Activated CD8-positive, alpha-beta T cell treated with anti-CD3 and anti-CD28 coated beads, Interleukin-2, amount 10 ng/mL, durations not matched to agents 7 days and 5 days (primary cell): ENCODE data around the gene ACBD6. TPM values are rescaled to one million over a fixed set of nuclear protein-coding genes. Genes with fewer than 3 reads are reported as not detected.

Experiments used
- ATAC-seq: fragments of 150-1000 bp; cut with Tn5 transposase; one replicate; pipeline ENCODE4 v1.10.0; 2021; ENCODE audit warnings: moderate library complexity
- CTCF ChIA-PET: fragments of 350-600 bp; sonication (Branson Sonifier 250); formaldehyde crosslinking; loops from one replicate; lab custom pipeline; 2021; ENCODE audit warnings: antibody characterized with exemption; lab: Charles Lee
- POLR2A ChIA-PET: fragments of 350-600 bp; sonication (Branson Sonifier 250); formaldehyde crosslinking; loops from one replicate; lab custom pipeline; 2021; ENCODE audit warnings: antibody characterized with exemption; lab: Charles Lee
- DNase-seq: peaks from one replicate; pipeline ENCODE4 v3.0.0-alpha.2; 2020
- H3K27ac Mint-ChIP-seq: one replicate; pipeline ENCODE4 v1.8.0; 2021; ENCODE audit warnings: mild to moderate bottlenecking, mixed read lengths
- H3K27me3 Mint-ChIP-seq: one replicate; pipeline ENCODE4 v1.8.0; 2021; ENCODE audit warnings: low read depth, mixed read lengths
- H3K36me3 Mint-ChIP-seq: one replicate; pipeline ENCODE4 v1.8.0; 2021; ENCODE audit warnings: low read depth, mixed read lengths
- H3K4me1 Mint-ChIP-seq: one replicate; pipeline ENCODE4 v1.8.0; 2021; ENCODE audit warnings: low read depth, mixed read lengths
- H3K4me3 Mint-ChIP-seq: one replicate; pipeline ENCODE4 v1.8.0; 2021; ENCODE audit warnings: mild to moderate bottlenecking, mixed read lengths
- H3K9me3 Mint-ChIP-seq: one replicate; pipeline ENCODE4 v1.8.0; 2022; ENCODE audit warnings: mixed read lengths; ENCODE audit not compliant: insufficient read depth
- total RNA-seq, 2 experiments: library from RNA; stranded (reverse); gene quantifications; one replicate each; pipeline ENCODE4 v1.2.3, GENCODE V29; 2021

Gene ACBD6
- total RNA-seq, 2 experiments from 2014 or later, result 35.7 to 37.7 TPM

GRCh38 chr1:180505732-180506335 lies 3.5 kb upstream of the ACBD6 start:
- DNase-seq (no peak), ATAC-seq (no peak)
- H3K27ac Mint-ChIP-seq, result no peak overlapping the region
- peaks cover 7% of the 10 kb centered on the region for H3K36me3 Mint-ChIP-seq
- H3K4me3 Mint-ChIP-seq, result no peak overlapping the region
- H3K9me3 Mint-ChIP-seq, result no peaks in the 10 kb centered on the region
- ChIA-PET POLR2A (no interaction called here), CTCF (interaction anchor here (1.7 to 3.9 kb wide), 2 partner anchors 10 to 253 kb away, joined by 3 to 28 read pairs; no protein-coding TSS in a partner anchor)
- peaks cover 20% of the 10 kb centered on the region for H3K4me1 Mint-ChIP-seq
- peaks cover 4% of the 10 kb centered on the region for H3K27me3 Mint-ChIP-seq

DNA sequence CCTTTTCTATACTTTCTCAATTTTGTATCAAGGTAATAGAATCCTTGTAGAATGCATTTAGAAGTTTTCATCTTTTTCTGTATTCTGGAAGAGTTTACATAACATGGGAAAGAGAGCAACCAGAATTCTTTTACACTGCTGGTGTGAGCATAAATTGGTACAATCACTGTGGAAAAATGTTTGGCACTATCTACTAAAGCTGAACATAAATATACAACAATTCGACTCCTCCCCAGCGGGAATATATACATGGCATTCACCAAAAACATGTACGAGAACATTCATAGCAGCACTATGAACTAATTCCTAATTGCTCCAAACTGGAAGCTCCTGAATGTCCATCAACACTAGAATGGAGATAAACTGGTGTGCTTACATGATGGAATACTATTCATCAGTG lies 1.8 kb upstream of the ACBD6 start:
- no peak for DNase-seq
- Mint-ChIP-seq H3K27ac (no peak overlapping the region), H3K9me3 (no peaks in the 10 kb centered on the region), H3K27me3 (no peaks in the 10 kb centered on the region), H3K4me1 (peaks cover 30% of the 10 kb centered on the region), H3K4me3 (no peak overlapping the region), H3K36me3 (peaks cover 11% of the 10 kb centered on the region)
- ATAC-seq, result no peak
- ChIA-PET CTCF (interaction anchor here (1.7 to 3.9 kb wide), 2 partner anchors 12 to 251 kb away, joined by 3 to 28 read pairs; no protein-coding TSS in a partner anchor), POLR2A (interaction anchor here (0.7 kb wide), 1 partner anchor 533 kb away, joined by 3 read pairs; no protein-coding TSS in a partner anchor)

DNA sequence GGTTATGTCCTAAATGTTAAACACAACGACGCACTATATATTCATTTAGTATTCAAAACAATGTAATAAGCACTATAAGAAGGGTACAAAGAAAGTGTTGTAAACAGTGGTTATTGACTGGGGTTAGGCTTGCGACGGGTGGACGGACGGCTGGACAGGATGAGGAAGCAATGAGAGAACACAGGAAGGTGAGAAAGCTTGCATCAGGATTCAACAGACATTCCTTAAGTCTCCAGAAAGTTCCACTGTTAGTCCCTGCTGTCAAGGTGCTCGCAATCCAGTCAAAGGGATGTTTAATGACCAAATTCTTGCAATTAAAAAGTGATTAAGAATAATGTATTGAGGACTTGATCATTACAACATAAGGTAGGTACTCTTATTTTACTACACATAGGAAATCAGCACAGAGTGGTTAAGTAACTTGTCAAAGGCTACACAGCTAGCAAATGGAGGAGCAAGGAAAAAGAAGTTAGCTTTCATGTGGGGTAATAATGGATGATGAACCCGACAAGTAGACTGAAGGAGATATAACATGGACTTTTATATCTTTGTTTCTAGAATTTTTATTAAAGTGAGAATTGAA lies 994 bp upstream of the ACBD6 start:
- ATAC-seq (no peak), DNase-seq (no peak)
- ChIA-PET CTCF (interaction anchor here (0.6 to 3.9 kb wide), 5 partner anchors 11 to 597 kb away, joined by 3 to 28 read pairs (median 4); partner anchors contain the start of gene XPR1), POLR2A (interaction anchor here (0.7 to 1.8 kb wide), 6 partner anchors 17 to 893 kb away, joined by 3 to 6 read pairs (median 4); partner anchors contain the start of gene TOR1AIP1)
- peaks cover 32% of the 10 kb centered on the region for H3K4me1 Mint-ChIP-seq
- no peaks in the 10 kb centered on the region for H3K9me3 Mint-ChIP-seq
- peaks cover 14% of the 10 kb centered on the region for H3K36me3 Mint-ChIP-seq
- peak overlapping the region; percentile 97 for H3K27ac Mint-ChIP-seq
- no peaks in the 10 kb centered on the region for H3K27me3 Mint-ChIP-seq
- H3K4me3 Mint-ChIP-seq, result peak overlapping the region; percentile 92

GRCh38 chr1:180501865-180502360 lies 464 bp downstream of the ACBD6 start:
- ChIA-PET CTCF (interaction anchor here (0.6 to 4.3 kb wide), 12 partner anchors 10 to 642 kb away, joined by 3 to 30 read pairs (median 4); no protein-coding TSS in a partner anchor), POLR2A (interaction anchor here (0.6 to 1.8 kb wide), 12 partner anchors 9 to 895 kb away, joined by 3 to 9 read pairs (median 4); partner anchors contain the start of genes QSOX1 and STX6)
- Mint-ChIP-seq H3K27me3 (no peaks in the 10 kb centered on the region), H3K4me3 (peak overlapping the region; percentile 92), H3K27ac (peak overlapping the region; percentile 97), H3K4me1 (peaks cover 32% of the 10 kb centered on the region), H3K9me3 (no peaks in the 10 kb centered on the region), H3K36me3 (peaks cover 14% of the 10 kb centered on the region)
- no peak for DNase-seq
- peak; percentile 40 for ATAC-seq

- DNase-seq (no peak), ATAC-seq (no peak)
- peak overlapping the region; percentile 55 for H3K27ac Mint-ChIP-seq
- POLR2A ChIA-PET, result no interaction called here
- H3K9me3 Mint-ChIP-seq, result no peaks in the 10 kb centered on the region
- peaks cover 32% of the 10 kb centered on the region for H3K4me1 Mint-ChIP-seq
- peak overlapping the region; percentile 92 for H3K4me3 Mint-ChIP-seq
- H3K27me3 Mint-ChIP-seq, result no peaks in the 10 kb centered on the region
- peaks cover 16% of the 10 kb centered on the region for H3K36me3 Mint-ChIP-seq
- CTCF ChIA-PET, result interaction anchor here (1.2 to 4.3 kb wide), 3 partner anchors 18 to 643 kb away, joined by 5 to 30 read pairs (median 6); no protein-coding TSS in a partner anchor
Measured at GRCh38 chr1:180500689-180501088, 1.7 kb downstream of the ACBD6 start.

DNA sequence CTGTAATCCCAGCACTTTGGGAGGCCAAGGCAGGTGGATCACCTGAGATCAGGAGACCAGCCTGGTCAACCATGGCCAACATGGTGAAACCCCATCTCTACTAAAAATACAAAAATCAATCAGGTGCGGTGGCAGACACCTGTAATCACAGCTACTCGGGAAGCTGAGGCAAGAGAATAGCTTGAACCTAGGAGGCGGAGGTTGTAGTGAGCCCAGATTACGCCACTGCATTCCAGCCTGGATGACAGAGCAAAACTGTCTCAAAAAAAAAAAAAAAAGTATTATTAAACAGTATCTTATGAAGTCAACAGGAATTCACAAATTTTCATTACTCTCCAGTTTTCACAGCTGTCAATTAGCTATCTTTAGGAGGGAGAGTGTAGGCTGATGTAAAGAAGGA lies 3.8 kb downstream of the ACBD6 start:
- ATAC-seq (no peak), DNase-seq (no peak)
- ChIA-PET POLR2A (no interaction called here), CTCF (interaction anchor here (4.3 kb wide), 1 partner anchor 16 kb away, joined by 30 read pairs; no protein-coding TSS in a partner anchor)
- H3K4me1 Mint-ChIP-seq, result peaks cover 32% of the 10 kb centered on the region
- no peak overlapping the region for H3K27ac Mint-ChIP-seq
- H3K4me3 Mint-ChIP-seq, result no peak overlapping the region
- no peaks in the 10 kb centered on the region for H3K9me3 Mint-ChIP-seq
- H3K27me3 Mint-ChIP-seq, result no peaks in the 10 kb centered on the region
- H3K36me3 Mint-ChIP-seq, result peaks cover 26% of the 10 kb centered on the region

DNA sequence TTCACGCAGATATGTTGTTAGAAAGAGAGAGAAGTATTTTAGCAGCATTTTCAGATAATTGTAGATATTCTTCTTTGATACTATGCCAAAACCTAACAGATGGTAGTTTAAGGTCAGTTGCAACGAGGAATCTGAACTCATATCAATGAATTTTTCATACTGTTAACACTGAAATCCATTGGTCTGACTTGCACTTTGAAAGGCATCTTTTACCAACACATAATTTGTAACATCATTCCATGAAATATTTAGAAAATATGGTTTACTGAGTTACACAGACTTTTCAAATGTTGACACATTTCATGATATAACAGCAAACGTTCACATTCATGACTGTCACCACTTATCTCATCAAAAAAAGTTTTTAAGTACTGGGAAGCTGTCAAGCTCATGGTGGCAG lies 4.6 kb downstream of the ACBD6 start:
- ChIA-PET POLR2A (no interaction called here), CTCF (no interaction called here)
- DNase-seq (no peak), ATAC-seq (no peak)
- no peaks in the 10 kb centered on the region for H3K9me3 Mint-ChIP-seq
- H3K4me3 Mint-ChIP-seq, result no peak overlapping the region
- peaks cover 25% of the 10 kb centered on the region for H3K4me1 Mint-ChIP-seq
- H3K27ac Mint-ChIP-seq, result no peak overlapping the region
- H3K36me3 Mint-ChIP-seq, result peaks cover 30% of the 10 kb centered on the region
- H3K27me3 Mint-ChIP-seq, result no peaks in the 10 kb centered on the region

- ATAC-seq (no peak), DNase-seq (no peak)
- Mint-ChIP-seq H3K4me1 (peaks cover 3% of the 10 kb centered on the region), H3K9me3 (no peaks in the 10 kb centered on the region), H3K27ac (no peak overlapping the region), H3K27me3 (no peaks in the 10 kb centered on the region), H3K36me3 (peaks cover 19% of the 10 kb centered on the region), H3K4me3 (no peak overlapping the region)
- ChIA-PET CTCF (interaction anchor here (1.6 kb wide), 1 partner anchor 12 kb away, joined by 6 read pairs; no protein-coding TSS in a partner anchor), POLR2A (no interaction called here)
Measured at GRCh38 chr1:180494370-180494769, 8.0 kb downstream of the ACBD6 start.

GRCh38 chr1:180489976-180490375 lies 12.4 kb downstream of the ACBD6 start:
- DNase-seq, result no peak
- Mint-ChIP-seq H3K9me3 (no peaks in the 10 kb centered on the region), H3K4me3 (no peak overlapping the region), H3K36me3 (peaks cover 27% of the 10 kb centered on the region), H3K27ac (no peak overlapping the region), H3K4me1 (no peaks in the 10 kb centered on the region), H3K27me3 (no peaks in the 10 kb centered on the region)
- ChIA-PET CTCF (no interaction called here), POLR2A (no interaction called here)
- no peak for ATAC-seq

DNA sequence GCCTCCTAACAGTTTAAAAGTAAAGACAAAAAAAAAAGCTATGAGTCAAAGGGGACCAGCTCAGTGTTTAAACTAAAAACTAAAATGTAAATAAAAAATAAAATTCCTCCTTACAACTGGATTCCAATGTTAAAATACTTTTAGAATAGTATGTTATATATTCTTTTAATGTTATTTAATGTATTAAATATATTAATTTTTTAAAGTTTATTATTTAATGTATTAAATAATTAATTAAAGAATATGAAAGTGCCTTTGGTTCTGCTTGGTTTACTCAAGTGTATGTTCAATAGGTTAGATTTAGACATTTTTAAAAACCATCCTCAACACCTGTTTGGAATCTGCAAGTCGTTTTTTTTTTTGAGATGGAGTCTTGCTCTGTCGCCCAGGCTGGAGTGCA lies 13.1 kb downstream of the ACBD6 start:
- Mint-ChIP-seq H3K36me3 (peaks cover 22% of the 10 kb centered on the region), H3K4me1 (no peaks in the 10 kb centered on the region), H3K9me3 (no peaks in the 10 kb centered on the region), H3K4me3 (no peak overlapping the region), H3K27ac (no peak overlapping the region), H3K27me3 (no peaks in the 10 kb centered on the region)
- ATAC-seq, result no peak
- ChIA-PET CTCF (interaction anchor here (1.5 kb wide), 1 partner anchor 13 kb away, joined by 5 read pairs; the partner anchor contains the start of gene ACBD6), POLR2A (no interaction called here)
- DNase-seq, result no peak

DNA sequence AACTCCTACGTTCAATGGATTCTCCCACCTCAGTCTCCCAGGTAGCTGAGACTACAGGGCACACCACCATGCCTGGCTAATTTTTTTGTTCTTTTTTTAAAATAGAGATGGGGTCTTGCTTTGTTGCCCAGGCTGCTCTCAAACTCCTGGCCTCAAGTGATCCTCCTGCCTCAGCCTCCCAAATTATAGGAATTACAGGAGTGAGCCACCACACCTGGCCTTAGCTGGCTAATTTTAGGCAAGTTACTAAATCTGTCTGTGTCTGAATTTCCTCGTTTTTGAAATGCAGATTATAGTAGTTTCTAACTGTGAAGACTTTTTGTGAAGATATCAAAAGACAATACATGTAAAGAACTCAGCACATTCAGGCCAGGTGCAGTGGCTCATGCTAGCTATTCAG lies 13.7 kb downstream of the ACBD6 start:
- ChIA-PET POLR2A (no interaction called here), CTCF (interaction anchor here (1.3 to 1.5 kb wide), 2 partner anchors 11 to 14 kb away, joined by 4 to 5 read pairs; partner anchors contain the start of gene ACBD6)
- no peaks in the 10 kb centered on the region for H3K4me1 Mint-ChIP-seq
- H3K36me3 Mint-ChIP-seq, result peaks cover 19% of the 10 kb centered on the region
- ATAC-seq (no peak), DNase-seq (no peak)
- no peaks in the 10 kb centered on the region for H3K27me3 Mint-ChIP-seq
- H3K4me3 Mint-ChIP-seq, result no peak overlapping the region
- H3K9me3 Mint-ChIP-seq, result no peaks in the 10 kb centered on the region
- H3K27ac Mint-ChIP-seq, result no peak overlapping the region
